ENCODE measurements around the gene PTPN3. TPM values are rescaled to one million over a fixed set of nuclear protein-coding genes. Genes with fewer than 3 reads are reported as not detected.

Gene PTPN3
- total RNA-seq, 1 experiment from 2014 or later, result 20.8 TPM

- Histone ChIP-seq H2AFZ (ENCODE audit: low read depth, low read length, poor library complexity, severe bottlenecking) (no peak overlapping the region), H3K4me3 (replicated peaks in 1 of 2; ENCODE audit: low read depth in 1 of 2, low read length in 2 of 2) (no peak overlapping the region), H3K36me3 (ENCODE audit: control insufficient read depth in 1 of 2, insufficient read depth in 2 of 2, low read length in 2 of 2) (peaks cover 0 to 4% of the 10 kb centered on the region in 2 experiments; a peak in 2 of 4 replicates), H3K4me2 (ENCODE audit: low read length) (no peak overlapping the region), H3K27me3 (ENCODE audit: insufficient read depth, low read length) (no peaks in the 10 kb centered on the region), H3K9ac (ENCODE audit: low read length) (no peak overlapping the region), H3K9me3 (ENCODE audit: control insufficient read depth in 1 of 2, insufficient read depth in 1 of 2, low read depth in 1 of 2, low read length in 2 of 2) (no peaks in the 10 kb centered on the region), H3K79me2 (ENCODE audit: insufficient read depth, low read length) (no peaks in the 10 kb centered on the region), H3K4me1 (ENCODE audit: control insufficient read depth in 1 of 2, insufficient read depth in 2 of 2, low read length in 2 of 2) (no peaks in the 10 kb centered on the region), H3K27ac (ENCODE audit: low read depth, low read length) (no peak overlapping the region), H3K9me2 (ENCODE audit: insufficient read depth) (no peaks in the 10 kb centered on the region), H4K20me1 (ENCODE audit: insufficient read depth) (no peaks in the 10 kb centered on the region)
- POLR2A ChIA-PET, result no interaction called here
- intact Hi-C loops (cut with micrococcal nuclease), result no loop called here
- RAD21 ChIA-PET (ENCODE audit: low non-redundant PET in 1 of 2, low total read pairs in 2 of 2, uncharacterized antibody in 2 of 2, unreplicated experiment in 2 of 2), result no interaction called here
- peak; percentile 72; the same call in 1 of the 2 replicates for ATAC-seq
- no peak for DNase-seq (ENCODE audit: low read depth, low spot score)
- TF ChIP-seq FOSL1 (IDR thresholded peaks at IDR 0.05; ENCODE audit: low read depth) (no peak), ATF3 (IDR thresholded peaks at IDR 0.05) (no peak), SRF (IDR thresholded peaks at IDR 0.05; ENCODE audit: low read depth) (no peak), CBX3 (IDR thresholded peaks at IDR 0.05; ENCODE audit: low read depth) (no peak), CEBPB (IDR thresholded peaks at IDR 0.05; ENCODE audit: low read depth) (no peak), REST (IDR thresholded peaks at IDR 0.05; ENCODE audit: low read depth) (no peak), ZBTB33 (IDR thresholded peaks at IDR 0.05; ENCODE audit: extremely low read depth, insufficient replicate concordance, low read length) (no peak), YY1 (IDR thresholded peaks at IDR 0.05; ENCODE audit: extremely low read depth, insufficient replicate concordance, low read depth, low read length) (no peak), EZH2phosphoT487 (IDR thresholded peaks at IDR 0.05; ENCODE audit: borderline replicate concordance) (no peak), EZH2 (IDR thresholded peaks at IDR 0.05) (no peak), ZFX (IDR thresholded peaks at IDR 0.05) (no peak), SP1 (IDR thresholded peaks at IDR 0.05; ENCODE audit: low read depth) (no peak)
- no TSS peak for BruUV-seq (replicated peaks)
- CTCF ChIA-PET, result interaction anchor here (1.0 to 1.4 kb wide), 2 partner anchors 14 to 15 kb away, joined by 3 to 5 read pairs; no protein-coding TSS in a partner anchor
Observed at GRCh38 chr9:109455861-109456260, 42.2 kb downstream of the PTPN3 start.

Measured in HCT116 (cell line).